IPS-NIHi7 (cell line): Measurements from ENCODE around the gene TMEM232.
A peak's percentile ranks its signal among the peaks of the same experiment; 100 is the strongest.
"Not testable (repeated sequence)": the region's sequence is repeated elsewhere in the genome, so short reads cannot be mapped to it uniquely, and the experiment has no call there.

Experiments used
- DNase-seq: peaks from one replicate; pipeline ENCODE4 v3.0.0; 2012; ENCODE audit warnings: mixed read lengths; ENCODE audit errors: extremely low spot score

The TMEM232 gene

DNA sequence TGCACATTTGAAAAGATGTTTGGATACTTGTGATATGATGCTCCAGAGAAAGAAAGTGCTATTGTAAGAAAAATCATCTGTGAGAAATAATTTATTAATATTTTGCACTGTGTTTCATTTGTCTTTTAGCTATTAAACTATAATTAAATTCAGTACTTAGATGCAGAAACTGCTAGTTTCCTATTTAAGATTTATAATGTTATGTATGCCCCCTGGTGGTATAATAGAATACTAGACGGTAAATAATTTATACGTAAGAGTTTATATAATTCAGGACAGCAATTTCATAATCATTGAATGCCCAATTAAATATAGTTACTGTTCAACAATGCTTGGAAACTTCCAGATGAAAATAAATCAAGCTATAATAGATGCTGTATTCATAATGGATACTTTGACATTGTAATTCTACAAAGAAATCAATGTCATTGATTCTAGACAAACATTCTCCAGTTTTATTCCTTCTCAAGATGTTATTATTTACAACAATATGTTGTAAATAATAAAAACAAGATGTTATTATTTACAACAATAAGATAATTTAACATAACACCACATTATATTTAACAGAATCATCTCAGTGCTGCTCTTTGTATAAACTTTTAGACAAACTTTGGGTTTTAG lies 101.0 kb downstream of the TMEM232 start:
- DNase-seq, result no peak

DNA sequence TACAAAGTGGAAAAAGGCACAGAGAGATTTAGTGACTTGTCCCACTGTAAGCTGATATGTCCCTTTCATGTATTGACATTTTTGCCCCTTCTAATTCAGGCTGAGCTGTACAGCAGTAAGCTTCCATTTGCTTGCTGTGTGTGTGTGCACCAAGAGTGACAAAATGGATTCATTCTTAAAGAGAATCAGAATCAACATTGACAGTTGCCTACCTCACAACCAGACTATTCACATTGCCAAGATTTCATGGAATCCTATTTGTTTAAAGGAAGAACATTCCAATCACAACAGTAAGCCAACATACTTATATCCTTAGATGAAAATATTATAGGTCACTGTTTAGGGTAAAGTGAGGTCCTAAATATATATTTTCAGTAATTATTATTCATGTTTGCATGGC lies 102.6 kb downstream of the TMEM232 start:
- DNase-seq, result no peak

DNA sequence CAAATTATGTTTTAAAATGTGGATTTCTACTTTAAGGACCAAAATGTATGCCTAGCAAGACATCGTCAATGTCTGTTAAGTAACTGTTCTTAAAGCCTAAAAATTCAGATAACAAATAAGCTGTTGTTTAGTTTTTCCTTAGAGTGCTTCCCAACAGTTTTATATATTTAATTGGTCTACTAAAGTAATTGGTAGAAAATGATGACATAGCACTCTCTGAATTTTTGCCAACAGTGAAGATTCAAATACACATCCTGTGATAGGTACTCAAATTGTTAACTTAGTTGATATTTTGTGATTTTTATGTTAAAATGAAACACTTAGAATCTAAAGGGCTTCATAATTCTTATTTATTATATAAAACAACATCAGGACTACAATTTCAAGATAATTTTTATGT lies 107.5 kb downstream of the TMEM232 start:
- DNase-seq, result no peak

DNA sequence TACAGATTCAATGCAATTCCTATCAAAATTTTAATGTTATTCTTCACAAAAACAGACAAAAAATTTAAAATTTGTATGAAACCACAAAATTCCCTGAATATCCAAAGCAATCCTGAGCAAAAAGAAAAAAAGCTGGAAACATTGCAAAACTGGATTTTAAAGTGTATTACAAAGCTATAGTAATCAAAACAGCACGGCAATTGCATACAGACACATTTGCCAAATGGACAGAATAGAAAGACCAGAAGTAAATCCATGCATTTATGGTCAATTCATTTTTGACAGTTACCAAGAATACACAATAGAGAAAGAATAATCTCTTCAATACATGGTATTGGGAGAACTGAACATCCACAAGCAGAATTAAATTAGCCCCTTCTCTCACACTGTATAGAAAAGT lies 110.5 kb downstream of the TMEM232 start:
- DNase-seq, result no peak

DNA sequence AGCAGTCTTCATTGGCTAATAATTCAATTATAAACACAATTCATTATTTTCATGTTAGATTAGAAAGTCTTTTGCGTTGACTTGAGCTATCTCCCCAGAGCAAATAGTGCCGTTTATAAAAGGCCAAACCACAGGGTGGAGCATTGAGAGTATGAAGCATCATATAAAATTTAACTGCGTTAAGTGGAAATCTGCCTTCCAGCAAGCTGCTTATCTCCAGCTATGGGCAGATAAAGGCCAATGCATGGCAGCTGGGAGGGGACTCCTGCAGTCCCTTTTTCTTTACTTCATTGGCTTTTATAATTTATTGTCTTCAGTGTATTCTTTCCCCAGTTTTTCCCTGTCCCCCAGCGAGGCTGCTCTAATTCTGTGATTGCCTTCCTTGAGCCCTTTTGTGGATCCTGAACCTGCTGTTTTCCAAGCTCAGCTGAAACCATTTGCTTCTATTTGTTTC lies 113.7 kb downstream of the TMEM232 start:
- no peak for DNase-seq

DNA sequence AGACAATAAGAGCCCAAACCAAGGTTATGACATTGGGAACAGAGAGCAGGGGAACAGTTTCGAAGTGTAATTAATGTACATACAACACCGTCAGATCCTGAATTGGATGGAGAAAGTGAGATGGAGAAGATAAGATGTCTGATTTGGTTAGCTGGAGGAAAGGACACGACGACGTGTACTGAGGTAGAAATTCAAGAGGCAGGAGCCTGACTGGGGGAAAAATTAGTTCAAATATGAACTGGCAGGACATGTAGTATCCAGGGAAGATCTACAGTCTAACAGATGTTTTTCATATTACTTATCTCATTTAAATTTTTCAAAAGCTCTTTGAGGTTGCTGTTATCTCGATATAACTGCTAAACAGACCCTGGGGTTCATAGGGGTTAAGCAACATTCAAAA lies 114.7 kb downstream of the TMEM232 start:
- DNase-seq, result no peak

DNA sequence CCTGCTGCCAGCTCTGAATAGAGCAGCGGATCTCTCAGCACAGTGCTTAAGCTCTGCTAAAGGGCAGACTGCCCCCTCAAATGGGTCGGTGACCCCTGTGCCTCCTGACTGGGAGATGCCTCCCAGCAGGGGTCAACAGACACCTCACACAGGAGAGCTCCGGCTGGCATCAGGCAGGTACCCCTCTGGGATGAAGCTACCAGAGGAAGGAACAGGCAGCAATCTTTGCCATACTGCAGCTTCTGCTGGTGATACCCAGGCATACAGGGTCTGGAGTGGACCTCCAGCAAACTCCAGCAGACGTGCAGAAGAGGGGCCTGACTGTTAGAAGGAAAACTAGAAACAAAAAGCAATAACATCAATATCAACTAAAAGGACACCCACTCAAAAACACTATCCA lies 131.6 kb downstream of the TMEM232 start:
- no peak for DNase-seq

DNA sequence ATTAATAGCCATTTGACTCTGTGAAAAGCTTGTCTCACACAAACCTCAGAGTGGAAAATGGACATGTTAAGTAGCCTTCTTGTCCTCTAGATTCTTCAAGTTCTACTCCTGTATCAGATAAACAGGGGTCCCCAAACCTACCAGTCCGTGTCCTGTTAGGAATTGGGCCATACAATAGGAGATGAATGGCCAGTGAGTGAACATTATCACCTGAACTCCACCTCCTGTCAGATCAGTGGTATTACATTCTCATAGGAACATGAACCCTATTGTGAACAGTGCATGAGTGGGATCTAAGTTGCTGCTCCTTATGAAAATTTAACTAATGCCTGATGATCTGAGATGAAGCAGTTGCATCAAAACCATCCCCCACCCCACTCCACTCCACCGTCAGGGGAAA lies 136.3 kb downstream of the TMEM232 start:
- peak; percentile 30 for DNase-seq

DNA sequence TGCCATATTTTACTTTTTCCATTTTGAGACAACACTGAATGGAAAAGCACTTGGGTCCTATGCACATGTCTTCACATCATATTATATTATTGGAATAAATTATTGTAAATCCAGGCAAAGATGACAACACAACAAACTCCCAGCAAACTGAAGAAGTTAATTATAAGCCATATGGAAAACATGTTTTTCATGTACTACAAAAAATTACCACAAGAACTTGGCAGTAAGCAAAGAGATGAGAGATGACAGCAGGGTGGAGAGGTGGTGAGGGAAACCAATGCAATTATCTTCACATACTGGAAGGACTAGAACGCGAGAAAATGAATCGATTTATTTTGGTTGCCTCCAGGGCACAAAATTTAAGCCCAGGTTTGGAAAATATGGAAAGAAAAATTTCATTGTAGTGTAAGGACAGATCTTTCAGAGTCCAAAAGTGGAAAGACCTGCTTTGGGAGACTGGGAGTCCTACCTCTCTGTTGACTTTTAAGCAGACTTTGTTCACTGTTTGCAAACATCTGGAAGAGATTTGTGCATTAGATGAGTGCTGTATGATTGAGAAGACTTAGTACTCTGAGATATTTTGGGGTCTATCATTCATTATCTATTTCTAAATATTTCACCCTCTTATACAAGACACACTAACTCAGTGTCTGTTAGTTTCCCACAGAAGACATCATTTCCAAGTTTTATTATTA lies 138.0 kb downstream of the TMEM232 start:
- DNase-seq, result no peak

DNA sequence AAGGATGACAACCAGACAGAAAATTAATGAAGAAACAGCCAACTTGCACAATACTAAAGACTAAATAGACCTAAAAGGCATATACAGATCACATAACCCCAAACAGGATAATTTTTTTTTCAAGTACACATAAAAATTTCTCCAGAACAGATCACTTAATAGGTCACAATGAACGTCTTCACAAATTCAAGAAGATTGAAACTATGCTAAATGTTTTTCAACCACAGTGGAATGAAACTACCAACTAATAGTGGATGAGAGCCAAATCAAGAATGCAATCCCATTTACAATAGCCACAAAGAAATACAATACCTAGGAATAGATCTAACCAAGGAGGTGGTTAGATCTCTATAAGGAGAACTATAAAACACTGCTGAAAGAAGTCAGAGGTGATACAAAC lies 145.8 kb downstream of the TMEM232 start:
- no peak for DNase-seq

DNA sequence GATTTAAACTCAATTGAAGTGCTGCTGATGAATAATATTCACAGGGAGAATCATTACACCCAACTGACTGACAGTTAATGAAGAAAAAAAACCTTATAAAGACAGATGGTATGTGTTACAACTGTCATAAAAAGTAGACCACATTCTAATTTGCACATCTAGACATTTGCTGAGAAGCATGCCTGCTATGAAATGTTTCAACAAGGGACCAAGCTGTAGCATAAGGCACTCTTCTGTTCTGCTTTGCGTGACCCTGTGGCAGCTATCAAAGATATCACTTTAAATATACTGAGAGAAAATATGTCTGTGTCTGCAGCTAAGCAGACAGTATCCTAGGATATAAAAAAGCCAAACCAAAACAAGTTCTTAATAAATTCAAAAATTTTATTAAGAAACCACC lies 153.7 kb downstream of the TMEM232 start:
- DNase-seq, result no peak

DNA sequence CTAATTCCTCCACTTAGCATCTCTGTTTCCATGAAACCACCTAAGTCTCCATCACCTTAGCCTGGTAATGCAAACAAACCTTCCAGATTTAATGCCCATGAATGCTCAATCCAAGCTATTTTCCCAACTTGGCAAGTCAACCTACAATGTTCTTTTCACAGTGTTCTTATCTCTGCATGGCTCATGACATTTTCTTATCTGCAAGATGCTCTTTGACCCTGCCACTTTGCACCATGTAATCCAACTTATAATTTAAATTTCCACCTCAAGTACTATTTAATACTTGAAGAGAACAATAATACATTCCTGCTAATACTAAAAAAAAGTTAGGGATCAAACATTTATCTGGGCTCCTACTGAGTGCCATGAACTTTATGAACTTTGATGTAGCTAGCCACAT lies 164.3 kb downstream of the TMEM232 start:
- no peak for DNase-seq

DNA sequence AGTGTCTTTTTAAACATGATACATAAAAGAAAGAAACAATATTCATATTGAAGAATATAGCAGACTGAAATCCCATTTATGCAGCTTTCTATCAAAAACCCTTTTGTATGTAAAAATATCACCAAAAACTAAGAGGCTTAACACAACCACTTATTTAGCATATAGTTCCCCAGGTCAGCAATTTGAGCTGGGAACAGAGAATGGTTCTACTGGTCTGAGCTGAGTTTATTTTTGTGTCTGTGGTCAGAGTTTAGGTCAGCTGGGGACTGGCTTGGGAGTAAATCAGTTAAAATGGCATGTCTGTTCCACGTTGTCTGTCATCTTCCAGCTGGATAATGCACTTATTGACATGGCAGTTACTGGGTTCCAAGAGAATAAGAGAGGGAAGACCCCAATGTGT lies 165.0 kb downstream of the TMEM232 start:
- DNase-seq, result no peak

DNA sequence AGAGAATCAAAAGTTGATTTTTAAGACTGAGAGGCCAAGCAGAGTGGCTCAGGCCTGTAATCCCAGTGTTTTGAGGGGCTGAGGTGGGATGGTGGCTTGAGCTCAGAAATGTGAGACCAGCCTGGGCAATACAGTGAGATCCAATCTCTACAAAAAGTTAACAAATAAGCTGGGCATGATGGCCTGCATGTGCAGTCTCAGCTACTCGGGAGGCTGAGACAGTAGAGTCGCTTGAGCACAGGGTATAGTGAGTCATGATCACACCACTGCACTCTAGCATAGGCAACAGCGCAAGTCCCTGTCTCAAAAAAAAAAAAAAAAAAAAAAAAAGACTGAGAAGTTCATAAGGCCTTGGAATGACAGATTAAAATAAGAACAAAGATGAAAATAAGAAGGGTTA lies 177.2 kb downstream of the TMEM232 start:
- no peak for DNase-seq

DNA sequence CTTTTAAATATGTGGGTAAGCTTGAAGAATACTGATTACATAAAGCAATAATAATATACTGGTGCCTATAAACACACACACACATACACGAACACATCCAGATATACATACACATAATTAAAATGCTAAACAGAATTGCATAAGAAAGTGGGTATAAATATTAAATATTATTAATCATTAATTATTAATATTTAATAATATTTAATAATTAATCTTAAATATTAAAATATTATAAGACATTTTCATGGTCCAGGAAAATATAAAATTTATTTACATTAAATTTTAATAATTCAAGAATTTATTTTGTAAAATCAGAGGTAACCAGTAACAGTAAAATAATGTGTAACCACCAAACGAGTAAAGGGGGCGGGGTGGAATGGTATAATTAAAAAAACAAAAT lies 178.3 kb downstream of the TMEM232 start:
- no peak for DNase-seq

DNA sequence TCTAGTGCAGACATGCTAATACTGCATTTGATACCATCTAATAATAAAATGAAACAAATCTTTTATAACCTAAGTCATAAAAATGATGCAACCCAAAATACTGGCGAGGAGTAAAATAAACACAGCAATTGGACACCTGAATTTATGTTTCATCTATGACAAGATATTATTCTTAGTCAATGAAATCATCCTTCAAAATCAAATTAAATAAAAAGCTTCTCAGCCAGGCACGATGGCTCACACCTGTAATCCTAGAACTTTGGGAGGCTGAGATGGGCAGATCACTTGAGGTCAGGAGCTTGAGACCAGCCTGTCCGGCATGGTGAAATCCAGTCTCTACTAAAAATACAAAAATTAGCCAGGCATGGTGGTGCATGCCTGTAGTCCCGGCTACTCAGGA lies 179.0 kb downstream of the TMEM232 start:
- no peak for DNase-seq

DNA sequence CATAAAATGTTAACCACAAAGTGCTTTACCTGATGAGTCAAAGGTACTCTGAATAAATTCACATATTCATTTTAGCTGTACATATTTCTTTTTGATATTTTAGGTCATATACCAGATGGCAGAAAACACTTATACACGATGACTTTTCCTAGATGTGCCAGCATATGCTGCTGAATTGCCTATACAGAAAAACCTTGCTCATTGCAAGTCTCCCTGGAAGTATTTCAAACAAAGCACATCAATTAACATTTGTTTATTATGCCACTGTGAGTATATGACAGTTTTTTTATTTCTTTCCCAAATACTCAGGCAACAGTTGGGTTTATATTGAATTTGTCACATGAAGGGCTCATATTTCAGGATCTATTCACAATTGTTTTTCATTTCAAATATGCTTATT lies 180.8 kb downstream of the TMEM232 start:
- DNase-seq, result no peak

DNA sequence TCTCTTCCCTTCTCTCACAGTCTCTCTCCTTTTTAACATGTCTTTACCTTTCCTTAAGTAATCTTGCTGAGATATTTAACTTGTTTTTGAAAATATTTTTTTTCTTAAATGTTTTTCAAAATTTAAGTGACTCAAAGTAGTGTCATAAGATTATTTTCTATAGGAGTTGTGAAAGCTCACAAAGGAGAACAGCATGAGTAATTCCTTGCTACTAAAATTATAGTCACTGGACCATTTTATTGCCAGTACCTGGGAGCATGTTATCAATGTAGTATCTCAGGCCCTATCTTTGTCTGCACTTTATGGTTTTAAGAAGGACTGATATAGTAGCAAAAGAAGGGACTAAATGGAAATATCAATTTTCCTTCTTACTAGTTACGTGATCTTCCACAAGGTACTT lies 181.9 kb downstream of the TMEM232 start:
- no peak for DNase-seq

DNA sequence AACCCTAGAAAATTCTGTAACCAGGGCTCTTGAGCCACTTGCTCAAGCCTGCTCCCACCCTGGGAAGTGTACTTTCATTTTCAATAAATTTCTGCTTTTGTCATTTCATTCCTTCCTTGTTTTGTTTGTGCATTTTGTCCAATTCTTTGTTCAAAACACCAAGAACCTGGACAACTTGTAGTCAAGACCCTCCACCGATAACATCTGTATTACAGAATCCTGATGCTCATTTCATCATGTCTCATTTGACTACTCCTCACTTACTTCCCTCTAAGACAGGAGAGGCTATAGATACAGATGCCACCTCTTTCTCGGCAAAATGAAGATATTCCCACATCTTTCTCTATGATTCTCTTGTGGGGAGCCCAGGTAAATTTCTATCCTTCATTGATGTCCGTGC lies 183.5 kb downstream of the TMEM232 start:
- DNase-seq, result no peak

DNA sequence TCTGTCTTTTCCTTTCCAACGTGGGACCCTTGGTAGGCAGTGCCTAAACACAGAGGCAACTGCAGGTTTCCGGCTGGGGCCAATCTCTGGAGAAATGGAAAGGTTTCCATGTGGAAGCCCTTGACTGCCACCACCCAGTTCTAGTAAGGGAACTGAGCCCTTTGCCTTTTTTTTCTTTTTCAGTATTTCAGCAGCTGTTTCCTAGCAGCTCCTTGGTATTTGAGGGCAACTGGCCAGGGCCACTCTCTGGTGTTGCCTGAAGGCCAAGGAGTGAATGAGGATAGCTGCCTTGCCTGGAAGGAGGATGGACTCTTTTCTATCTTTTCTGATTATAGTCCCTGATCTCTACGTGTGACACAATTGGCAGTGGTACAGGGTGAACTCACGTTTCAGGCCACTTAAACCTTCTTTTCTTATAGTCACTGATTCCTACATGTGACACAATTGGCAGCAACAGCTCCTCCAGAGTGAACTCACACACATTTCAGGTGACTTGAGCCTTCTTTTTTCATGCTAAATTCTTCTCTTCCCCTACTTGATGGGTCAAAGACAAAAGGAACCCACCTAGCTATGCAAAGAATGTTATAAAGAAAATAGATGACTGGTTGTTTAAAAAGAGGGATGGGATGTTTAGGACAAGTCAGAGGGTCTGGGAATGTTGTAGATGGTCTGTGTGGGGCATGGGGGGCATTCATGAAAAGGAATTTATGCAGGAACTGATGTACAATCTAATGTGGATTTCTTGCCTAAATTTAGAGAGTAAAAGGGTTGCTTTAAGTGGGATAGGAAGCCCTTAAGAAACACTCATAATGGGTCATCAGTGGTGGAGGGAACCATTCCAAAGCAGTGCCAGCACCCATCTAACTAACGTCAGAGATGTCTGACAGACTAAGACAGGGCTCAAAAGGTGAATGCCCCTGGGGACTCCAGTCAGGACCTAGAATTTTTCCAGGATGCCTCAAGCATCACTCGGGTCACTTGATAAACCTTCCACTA lies 190.1 kb downstream of the TMEM232 start:
- peak; percentile 38 for DNase-seq

DNA sequence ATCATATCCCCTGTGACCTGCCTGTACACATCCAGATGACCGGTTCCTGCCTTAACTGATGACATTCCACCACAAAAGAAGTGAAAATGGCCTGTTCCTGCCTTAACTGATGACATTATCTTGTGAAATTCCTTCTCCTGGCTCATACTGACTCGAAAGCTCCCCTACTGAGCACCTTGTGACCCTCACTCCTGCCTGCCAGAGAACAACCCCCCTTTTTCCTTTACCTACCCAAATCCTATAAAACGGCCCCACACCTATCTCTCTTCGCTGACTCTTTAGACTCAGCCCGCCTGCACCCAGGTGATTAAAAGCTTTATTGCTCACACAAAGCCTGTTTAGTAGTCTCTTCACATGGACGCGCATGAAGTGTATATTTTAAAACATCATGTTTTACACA lies 191.3 kb downstream of the TMEM232 start:
- not testable (repeated sequence) for DNase-seq

DNA sequence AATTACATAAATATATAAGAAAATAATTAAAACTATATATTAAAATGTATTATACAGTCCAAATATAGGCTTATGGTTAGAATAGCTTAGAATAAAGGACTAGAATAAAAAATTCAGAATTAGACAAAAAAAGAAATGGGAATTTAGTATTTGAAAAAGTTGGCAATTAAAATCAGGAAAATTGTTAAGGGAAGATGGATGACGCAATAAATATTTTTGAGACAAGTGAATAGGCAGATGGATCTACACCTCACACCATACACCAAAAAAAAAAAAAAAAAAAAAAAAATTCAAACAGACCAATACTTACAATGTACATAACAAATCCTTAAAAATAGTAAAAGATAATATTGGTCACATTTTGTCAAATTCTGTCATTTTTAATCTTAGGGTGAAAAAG lies 200.7 kb downstream of the TMEM232 start:
- DNase-seq, result no peak

DNA sequence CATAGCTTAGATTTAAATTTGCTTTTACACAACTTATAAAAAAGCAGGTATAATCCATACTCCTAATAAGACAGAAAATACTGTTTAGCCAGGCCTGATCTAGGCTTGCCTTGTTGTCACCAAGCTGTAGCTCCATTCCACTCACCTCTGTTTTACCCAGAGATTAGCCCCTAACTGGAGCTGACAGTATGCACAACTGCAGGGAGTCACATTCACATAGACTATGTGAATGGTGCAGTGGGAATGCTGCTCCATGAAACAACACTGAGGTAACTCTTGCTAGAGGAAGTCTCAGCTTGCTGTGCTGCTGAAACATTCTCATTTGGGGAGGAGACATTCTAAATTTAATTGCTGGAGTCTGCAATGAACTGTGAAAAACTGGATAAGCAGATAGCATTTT lies 209.1 kb downstream of the TMEM232 start:
- DNase-seq, result peak; percentile 41
